Measurements from ENCODE around the gene SIGLEC14.

The SIGLEC14 gene

DNA sequence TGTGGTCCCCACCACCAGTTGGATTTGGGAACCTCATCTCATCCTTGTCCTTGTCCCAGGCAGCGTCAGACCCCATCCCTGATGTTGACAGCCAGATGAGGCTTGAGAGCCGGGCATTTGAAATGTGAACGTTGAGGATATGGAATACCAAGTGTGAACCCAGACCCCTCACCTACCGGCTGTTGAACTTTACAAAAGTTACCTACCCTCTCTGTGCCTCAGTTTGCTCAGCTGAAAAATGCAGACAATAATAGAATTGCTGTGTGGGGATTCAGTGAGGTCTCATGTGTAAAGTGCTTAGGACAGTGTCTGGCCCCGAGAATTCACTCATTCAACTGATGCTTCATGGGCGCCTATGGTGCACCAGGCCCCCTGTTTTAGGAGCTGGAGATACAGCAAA lies 693 bp upstream of the SIGLEC14 start:
- H3K9me3 ChIP-seq (ENCODE audit: control insufficient read depth, insufficient read depth, low read depth, low read length) = no peaks in the 10 kb centered on the region
- no peaks in the 10 kb centered on the region for H3K4me1 ChIP-seq (ENCODE audit: control insufficient read depth, insufficient read depth, low read length)
- H3K36me3 ChIP-seq (ENCODE audit: control insufficient read depth in 2 of 2, insufficient read depth in 1 of 2, low read length in 2 of 2) = no peaks in the 10 kb centered on the region
- no peak overlapping the region for H3K27ac ChIP-seq (ENCODE audit: extremely low read depth, low read depth, low read length)
- CTCF ChIA-PET = no interaction called here
- no peak overlapping the region for H3K4me3 ChIP-seq (ENCODE audit: low read depth, low read length)
- POLR2A ChIA-PET = no interaction called here
- TF ChIP-seq, protein P1, sequence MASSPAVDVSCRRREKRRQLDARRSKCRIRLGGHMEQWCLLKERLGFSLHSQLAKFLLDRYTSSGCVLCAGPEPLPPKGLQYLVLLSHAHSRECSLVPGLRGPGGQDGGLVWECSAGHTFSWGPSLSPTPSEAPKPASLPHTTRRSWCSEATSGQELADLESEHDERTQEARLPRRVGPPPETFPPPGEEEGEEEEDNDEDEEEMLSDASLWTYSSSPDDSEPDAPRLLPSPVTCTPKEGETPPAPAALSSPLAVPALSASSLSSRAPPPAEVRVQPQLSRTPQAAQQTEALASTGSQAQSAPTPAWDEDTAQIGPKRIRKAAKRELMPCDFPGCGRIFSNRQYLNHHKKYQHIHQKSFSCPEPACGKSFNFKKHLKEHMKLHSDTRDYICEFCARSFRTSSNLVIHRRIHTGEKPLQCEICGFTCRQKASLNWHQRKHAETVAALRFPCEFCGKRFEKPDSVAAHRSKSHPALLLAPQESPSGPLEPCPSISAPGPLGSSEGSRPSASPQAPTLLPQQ (tag by site-specific recombination; IDR thresholded peaks at IDR 0.05) = no peak
- TF ChIP-seq ZNF701 (tag by site-specific recombination; IDR thresholded peaks at IDR 0.05) (no peak), ZNF146 (tag by site-specific recombination; IDR thresholded peaks at IDR 0.05) (no peak)

DNA sequence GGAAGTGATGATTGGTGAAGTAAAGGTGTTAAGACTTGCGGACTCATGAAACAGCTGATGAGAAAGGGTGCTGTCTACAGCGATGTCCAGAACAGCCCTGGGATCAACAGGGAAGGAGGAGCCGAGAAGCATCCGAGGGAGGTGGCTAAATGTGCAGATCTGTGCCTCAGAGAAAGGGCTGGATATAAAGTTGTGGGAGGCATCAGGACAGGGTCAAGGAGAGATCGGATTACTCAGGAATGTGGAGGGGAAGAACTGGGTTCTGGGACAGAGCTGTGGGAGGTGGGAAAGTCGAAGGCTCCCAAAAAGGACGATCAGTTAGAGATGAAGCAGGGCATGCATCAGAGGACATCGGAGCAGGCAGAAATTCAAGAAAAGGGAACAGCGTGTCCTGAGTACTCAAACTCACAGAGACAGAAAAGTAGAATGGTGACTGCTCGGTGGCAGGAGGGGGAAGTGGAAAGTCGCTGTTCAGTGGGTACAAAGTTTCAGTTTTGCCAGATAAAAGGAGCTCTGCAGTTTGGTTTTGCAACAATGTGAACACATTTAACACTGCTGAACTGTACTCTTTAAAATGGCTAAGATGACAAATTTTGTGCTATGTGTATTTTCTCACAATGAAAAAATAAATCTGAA lies 1.9 kb downstream of the SIGLEC14 start:
- CTCF ChIA-PET = interaction anchor here (0.6 to 4.5 kb wide), 6 partner anchors 9 to 1618 kb away, joined by 3 to 35 read pairs (median 5); no protein-coding TSS in a partner anchor
- Histone ChIP-seq H3K27ac (ENCODE audit: extremely low read depth, low read depth, low read length) (no peak overlapping the region), H3K9me3 (ENCODE audit: control insufficient read depth, insufficient read depth, low read depth, low read length) (no peaks in the 10 kb centered on the region), H3K4me3 (ENCODE audit: low read depth, low read length) (no peak overlapping the region), H3K4me1 (ENCODE audit: control insufficient read depth, insufficient read depth, low read length) (no peaks in the 10 kb centered on the region), H3K36me3 (ENCODE audit: control insufficient read depth in 2 of 2, insufficient read depth in 1 of 2, low read length in 2 of 2) (no peaks in the 10 kb centered on the region)
- TF ChIP-seq ZNF785 (tag by site-specific recombination; IDR thresholded peaks at IDR 0.05) = no peak
- 0 out of 2 replicates have a peak, but pooled peaks have one; percentile 10 for TF ChIP-seq ZFHX2 (tag by site-specific recombination; conservative IDR thresholded peaks at IDR 0.05)
- TF ChIP-seq, protein P2, sequence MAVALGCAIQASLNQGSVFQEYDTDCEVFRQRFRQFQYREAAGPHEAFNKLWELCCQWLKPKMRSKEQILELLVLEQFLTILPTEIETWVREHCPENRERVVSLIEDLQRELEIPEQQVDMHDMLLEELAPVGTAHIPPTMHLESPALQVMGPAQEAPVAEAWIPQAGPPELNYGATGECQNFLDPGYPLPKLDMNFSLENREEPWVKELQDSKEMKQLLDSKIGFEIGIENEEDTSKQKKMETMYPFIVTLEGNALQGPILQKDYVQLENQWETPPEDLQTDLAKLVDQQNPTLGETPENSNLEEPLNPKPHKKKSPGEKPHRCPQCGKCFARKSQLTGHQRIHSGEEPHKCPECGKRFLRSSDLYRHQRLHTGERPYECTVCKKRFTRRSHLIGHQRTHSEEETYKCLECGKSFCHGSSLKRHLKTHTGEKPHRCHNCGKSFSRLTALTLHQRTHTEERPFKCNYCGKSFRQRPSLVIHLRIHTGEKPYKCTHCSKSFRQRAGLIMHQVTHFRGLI (tag by site-specific recombination; IDR thresholded peaks at IDR 0.05) = no peak
- POLR2A ChIA-PET = no interaction called here

DNA sequence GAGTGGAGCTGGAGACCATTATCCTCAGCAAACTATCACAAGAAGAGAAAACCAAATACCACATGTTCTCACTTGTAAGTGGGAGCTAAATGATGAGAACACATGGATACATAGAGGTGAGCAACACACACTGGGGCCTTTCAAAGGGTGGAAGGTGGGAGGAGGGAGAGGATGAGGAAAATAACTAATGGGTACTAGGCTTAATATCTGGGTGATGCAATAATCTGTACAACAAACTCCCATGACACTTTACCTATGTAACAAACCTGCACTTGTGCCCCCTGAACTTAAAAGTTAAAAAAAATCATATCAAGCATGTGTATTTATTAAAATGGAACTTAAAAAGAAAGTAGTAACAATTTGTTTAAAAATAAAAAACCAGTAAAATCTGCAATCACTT lies 5.0 kb downstream of the SIGLEC14 start:
- Histone ChIP-seq H3K4me1 (ENCODE audit: control insufficient read depth, insufficient read depth, low read length) (no peaks in the 10 kb centered on the region), H3K4me3 (ENCODE audit: low read depth, low read length) (no peak overlapping the region), H3K9me3 (ENCODE audit: control insufficient read depth, insufficient read depth, low read depth, low read length) (no peaks in the 10 kb centered on the region; the same call in 1 of the 2 replicates), H3K36me3 (ENCODE audit: control insufficient read depth in 2 of 2, insufficient read depth in 1 of 2, low read length in 2 of 2) (no peaks in the 10 kb centered on the region), H3K27ac (ENCODE audit: extremely low read depth, low read depth, low read length) (no peak overlapping the region)
- ChIA-PET POLR2A (no interaction called here), CTCF (interaction anchor here (0.6 to 4.5 kb wide), 4 partner anchors 16 to 158 kb away, joined by 3 to 35 read pairs (median 5); no protein-coding TSS in a partner anchor)
- TF ChIP-seq ZNF223 (tag by site-specific recombination; IDR thresholded peaks at IDR 0.05) = no peak
- no peak for TF ChIP-seq ZNF174 (tag by site-specific recombination; IDR thresholded peaks at IDR 0.05)
- TF ChIP-seq ZBTB7A (tag by site-specific recombination; IDR thresholded peaks at IDR 0.05; ENCODE audit: low read depth) = no peak
- TF ChIP-seq TRIM28 (IDR thresholded peaks at IDR 0.05; ENCODE audit: borderline replicate concordance, low read length) = no peak
- TF ChIP-seq, protein P3, sequence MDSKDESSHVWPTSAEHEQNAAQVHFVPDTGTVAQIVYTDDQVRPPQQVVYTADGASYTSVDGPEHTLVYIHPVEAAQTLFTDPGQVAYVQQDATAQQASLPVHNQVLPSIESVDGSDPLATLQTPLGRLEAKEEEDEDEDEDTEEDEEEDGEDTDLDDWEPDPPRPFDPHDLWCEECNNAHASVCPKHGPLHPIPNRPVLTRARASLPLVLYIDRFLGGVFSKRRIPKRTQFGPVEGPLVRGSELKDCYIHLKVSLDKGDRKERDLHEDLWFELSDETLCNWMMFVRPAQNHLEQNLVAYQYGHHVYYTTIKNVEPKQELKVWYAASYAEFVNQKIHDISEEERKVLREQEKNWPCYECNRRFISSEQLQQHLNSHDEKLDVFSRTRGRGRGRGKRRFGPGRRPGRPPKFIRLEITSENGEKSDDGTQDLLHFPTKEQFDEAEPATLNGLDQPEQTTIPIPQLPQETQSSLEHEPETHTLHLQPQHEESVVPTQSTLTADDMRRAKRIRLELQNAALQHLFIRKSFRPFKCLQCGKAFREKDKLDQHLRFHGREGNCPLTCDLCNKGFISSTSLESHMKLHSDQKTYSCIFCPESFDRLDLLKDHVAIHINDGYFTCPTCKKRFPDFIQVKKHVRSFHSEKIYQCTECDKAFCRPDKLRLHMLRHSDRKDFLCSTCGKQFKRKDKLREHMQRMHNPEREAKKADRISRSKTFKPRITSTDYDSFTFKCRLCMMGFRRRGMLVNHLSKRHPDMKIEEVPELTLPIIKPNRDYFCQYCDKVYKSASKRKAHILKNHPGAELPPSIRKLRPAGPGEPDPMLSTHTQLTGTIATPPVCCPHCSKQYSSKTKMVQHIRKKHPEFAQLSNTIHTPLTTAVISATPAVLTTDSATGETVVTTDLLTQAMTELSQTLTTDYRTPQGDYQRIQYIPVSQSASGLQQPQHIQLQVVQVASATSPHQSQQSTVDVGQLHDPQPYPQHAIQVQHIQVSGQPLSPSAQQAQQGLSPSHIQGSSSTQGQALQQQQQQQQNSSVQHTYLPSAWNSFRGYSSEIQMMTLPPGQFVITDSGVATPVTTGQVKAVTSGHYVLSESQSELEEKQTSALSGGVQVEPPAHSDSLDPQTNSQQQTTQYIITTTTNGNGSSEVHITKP (tag by site-specific recombination; IDR thresholded peaks at IDR 0.05) = no peak
- TF ChIP-seq ZBTB21 (tag by site-specific recombination; IDR thresholded peaks at IDR 0.05) = no peak
- TF ChIP-seq ZNF37A (tag by site-specific recombination; IDR thresholded peaks at IDR 0.05) = no peak
- no peak for TF ChIP-seq ZNF510 (tag by site-specific recombination; IDR thresholded peaks at IDR 0.05; ENCODE audit: insufficient replicate concordance)
- no peak for TF ChIP-seq ZNF404 (tag by site-specific recombination; IDR thresholded peaks at IDR 0.05)
- no peak for TF ChIP-seq ZBTB17 (tag by site-specific recombination; IDR thresholded peaks at IDR 0.05)
- no peak for TF ChIP-seq ZNF24 (tag by site-specific recombination; IDR thresholded peaks at IDR 0.05)
- TF ChIP-seq SP7 (tag by site-specific recombination; IDR thresholded peaks at IDR 0.05) = no peak

All from HEK293 (cell line).